A549 (cell line): ENCODE results near the gene AMDHD1. TPM values are rescaled to one million over a fixed set of nuclear protein-coding genes. Genes with fewer than 3 reads are reported as not detected.
"Not testable (repeated sequence)": the region's sequence is repeated elsewhere in the genome, so short reads cannot be mapped to it uniquely, and the experiment has no call there.

Experiments used
- ATAC-seq, 2 experiments: fragments of 200-7000 bp in 1 of 2; fragments of >200 bp in 1 of 2; cut with Nextera tagmentation in 1 of 2; cut with Tn5 transposase in 1 of 2; 3 replicates each; pipeline versions ENCODE4 v1.8.0 to v1.9.1; 2018 to 2020; ENCODE audit warnings: mild to moderate bottlenecking in 1 of 2, moderate library complexity in 1 of 2
- CTCF ChIA-PET: fragments of 300-600 bp; sonication (Branson Sonifier 250); formaldehyde crosslinking; extraction: SDS; loops from one replicate; lab custom pipeline; 2021; ENCODE audit warnings: antibody characterized with exemption, inconsistent platforms; lab: Yijun Ruan, JAX
- POLR2A ChIA-PET: fragments of 350-600 bp; formaldehyde crosslinking; extraction: SDS; loops from one replicate; lab custom pipeline; 2021; ENCODE audit warnings: antibody characterized with exemption, inconsistent platforms; lab: Yijun Ruan, JAX
- DNase-seq, 2 experiments: peaks; one replicate each; pipeline versions ENCODE4 v3.0.0 to v3.0.0-alpha.2; 2011 to 2016; ENCODE audit warnings: low read depth in 1 of 2, low spot score in 1 of 2
- FAIRE-seq: peaks from 2 replicates; lab custom pipeline; 2011; peaks lifted over from hg19 to GRCh38; lab: Jason Lieb, UNC
- H3K27ac ChIP-seq, 2 experiments: fragments of >200 bp; sonication (Bioruptor Twin); formaldehyde crosslinking; 3 replicates each; pipeline ENCODE4 v1.5.1; 2016 to 2017
- H3K4me1 ChIP-seq: fragments of >200 bp; sonication (Bioruptor Twin); formaldehyde crosslinking; 3 replicates; pipeline ENCODE4 v1.6.1; 2016
- H3K4me2 ChIP-seq: fragments of >200 bp; sonication (Bioruptor Twin); formaldehyde crosslinking; 3 replicates; pipeline ENCODE4 v1.6.1; 2016
- H3K4me3 ChIP-seq: fragments of >200 bp; sonication (Bioruptor Twin); formaldehyde crosslinking; 3 replicates; pipeline ENCODE4 v1.5.1; 2016
- H3K9me3 ChIP-seq: fragments of >200 bp; sonication (Bioruptor Twin); formaldehyde crosslinking; 3 replicates; pipeline ENCODE4 v1.6.1; 2016
- ATOH8 ChIP-seq: fragments of 250-450 bp; sonication (Bioruptor Pico); IDR thresholded peaks from 2 replicates; pipeline ENCODE4 v1.5.0; 2020; ENCODE audit warnings: low read depth, mild to moderate bottlenecking, moderate library complexity
- BHLHE40 ChIP-seq: IDR thresholded peaks from 2 replicates; pipeline ENCODE4 v1.6.1; 2012; ENCODE audit warnings: low read depth, low read length, inconsistent platforms
- CBX2 ChIP-seq: fragments of 200-600 bp; sonication (generic); IDR thresholded peaks from 2 replicates; pipeline ENCODE4 v1.6.1; 2016; ENCODE audit warnings: low read depth, mild to moderate bottlenecking, borderline replicate concordance
- CEBPB ChIP-seq, 2 experiments: fragments of >200 bp in 1 of 2; sonication (Bioruptor Twin) in 1 of 2; formaldehyde crosslinking in 1 of 2; IDR thresholded peaks; 2 replicates each; pipeline ENCODE4 v1.6.1; 2012 to 2016
- CHD2 ChIP-seq: fragments of 150-350 bp; IDR thresholded peaks from 2 replicates; pipeline ENCODE4 v1.6.1; 2014; ENCODE audit warnings: low read length; ENCODE audit not compliant: partially characterized antibody
- CHD4 ChIP-seq: fragments of 200-600 bp; sonication (generic); IDR thresholded peaks from 2 replicates; pipeline ENCODE4 v1.6.1; 2016; ENCODE audit warnings: antibody characterized with exemption, mild to moderate bottlenecking, borderline replicate concordance
- EHF ChIP-seq: fragments of 250-450 bp; sonication (Bioruptor Pico); IDR thresholded peaks from 2 replicates; pipeline ENCODE4 v1.5.0; 2020; ENCODE audit warnings: mild to moderate bottlenecking
- FOSB ChIP-seq: fragments of 250-450 bp; sonication (Bioruptor Pico); IDR thresholded peaks from 2 replicates; pipeline ENCODE4 v1.5.0; 2020; ENCODE audit warnings: mild to moderate bottlenecking, moderate library complexity
- GATA3 ChIP-seq: IDR thresholded peaks from 2 replicates; pipeline ENCODE4 v1.6.1; 2012; ENCODE audit warnings: borderline replicate concordance
- HEYL ChIP-seq: fragments of 250-450 bp; sonication (Bioruptor Pico); IDR thresholded peaks from 2 replicates; pipeline ENCODE4 v1.8.0; 2021; ENCODE audit warnings: mild to moderate bottlenecking, moderate library complexity
- HOXA7 ChIP-seq: fragments of 250-450 bp; sonication (Bioruptor Pico); IDR thresholded peaks from 2 replicates; pipeline ENCODE4 v1.5.0; 2020; ENCODE audit warnings: mild to moderate bottlenecking, moderate library complexity
- JUN ChIP-seq, 2 experiments: fragments of >200 bp; sonication (Bioruptor Twin); formaldehyde crosslinking; IDR thresholded peaks; 2 replicates in 1 of 2; 3 replicates in 1 of 2; pipeline ENCODE4 v1.6.1; 2016 to 2017
- JUNB ChIP-seq: fragments of >200 bp; sonication (Bioruptor Twin); formaldehyde crosslinking; IDR thresholded peaks from 2 replicates; pipeline ENCODE4 v1.6.1; 2016
- MAFK ChIP-seq: fragments of 450-650 bp; IDR thresholded peaks from 2 replicates; pipeline ENCODE4 v1.6.1; 2014; ENCODE audit not compliant: partially characterized antibody
- NPAS2 ChIP-seq: fragments of 250-450 bp; sonication (Bioruptor Pico); IDR thresholded peaks from 2 replicates; pipeline ENCODE4 v1.8.0; 2022; ENCODE audit warnings: mild to moderate bottlenecking, moderate library complexity, borderline replicate concordance
- PHF8 ChIP-seq: fragments of 200-600 bp; sonication (generic); IDR thresholded peaks from 2 replicates; pipeline ENCODE4 v1.6.1; 2016; ENCODE audit warnings: low read depth, mild to moderate bottlenecking, antibody characterized with exemption, moderate library complexity, borderline replicate concordance
- POLR2AphosphoS2 ChIP-seq: conservative IDR thresholded peaks from 2 replicates; pipeline ENCODE4 v1.6.1; 2012; ENCODE audit warnings: low read length, improper control_type of control experiment, inconsistent platforms
- RCOR1 ChIP-seq: fragments of 150-350 bp; IDR thresholded peaks from 2 replicates; pipeline ENCODE4 v1.6.1; 2014; ENCODE audit warnings: antibody characterized with exemption, low read length, low read depth
- RFX5 ChIP-seq: fragments of 450-650 bp; IDR thresholded peaks from 2 replicates; pipeline ENCODE4 v1.7.1; 2014; ENCODE audit warnings: antibody characterized with exemption, mild to moderate bottlenecking, moderate library complexity
- SMC3 ChIP-seq: fragments of >200 bp; sonication (Bioruptor Twin); formaldehyde crosslinking; IDR thresholded peaks from 3 replicates; pipeline ENCODE4 v1.6.1; 2018; ENCODE audit warnings: inconsistent platforms
- SREBF2 ChIP-seq: fragments of 450-650 bp; IDR thresholded peaks from 2 replicates; pipeline ENCODE4 v1.6.1; 2014; ENCODE audit warnings: mild to moderate bottlenecking, moderate library complexity
- ZFP36 ChIP-seq: fragments of 450-650 bp; IDR thresholded peaks from 2 replicates; pipeline ENCODE4 v1.6.1; 2014; ENCODE audit warnings: borderline replicate concordance; ENCODE audit not compliant: partially characterized antibody
- WGBS: methylation state at CpG from one replicate; pipeline ENCODE4 v1.1.6; 2017; ENCODE audit errors: missing lambda C conversion rate; 5-methylcytosine and 5-hydroxymethylcytosine counted together
- polyA plus RNA-seq, 4 experiments: library from polyadenylated mRNA; depleted of rRNA in 3 of 4; stranded (reverse); fragments of >200 nt; fragmentation: RNase III in 1 of 4; extraction: RNeasy Plus Mini Kit Qiagen cat#74134 plus additional on column Dnase treatment in 1 of 4; gene quantifications; 2 replicates in 3 of 4; 3 replicates in 1 of 4; pipeline ENCODE4 v1.2.3, GENCODE V29; 2011 to 2017
- TF ChIP-seq, protein P1 (sequence below): IDR thresholded peaks from 2 replicates; pipeline ENCODE4 v1.6.1; 2012

AMDHD1 gene
- polyA plus RNA-seq, 2 of the 4 experiments (the other 2 are of a cell fraction): 4.1 to 7.7 TPM

DNA sequence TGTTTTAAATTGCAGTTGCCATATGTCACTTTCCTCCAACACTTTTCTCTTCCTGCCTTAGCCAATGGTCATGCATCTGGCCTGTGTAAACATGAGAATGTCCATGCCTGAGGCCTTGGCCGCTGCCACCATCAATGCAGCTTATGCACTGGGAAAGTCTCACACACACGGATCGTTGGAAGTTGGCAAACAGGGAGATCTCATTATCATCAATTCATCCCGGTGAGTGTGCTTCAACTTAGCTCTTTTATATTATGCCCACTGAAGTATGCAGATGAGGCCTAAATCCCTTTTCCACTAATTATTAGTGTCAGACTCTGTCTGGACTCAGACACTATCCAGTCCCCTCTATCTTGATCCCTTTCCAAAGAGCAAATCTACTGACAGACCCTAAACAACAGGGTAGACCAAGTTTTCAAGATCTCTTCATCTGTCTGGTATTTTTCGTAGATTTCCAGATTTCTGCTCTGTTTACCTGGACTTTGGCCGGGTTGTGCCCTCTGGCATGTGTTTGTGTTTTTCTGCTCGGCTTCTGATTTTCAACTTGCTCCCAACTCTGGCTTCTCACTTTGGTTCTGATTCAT lies 23.2 kb downstream of the AMDHD1 start:
- TF ChIP-seq CEBPB (IDR thresholded peaks at IDR 0.05) (no peak), RCOR1 (no peak), BHLHE40 (no peak), CBX2 (no peak), JUNB (no peak), NPAS2 (CRISPR knock-in tag) (no peak)
- Histone ChIP-seq H3K4me3 (no peak overlapping the region), H3K4me1 (peaks cover 7% of the 10 kb centered on the region; the same call in 1 of the 3 replicates), H3K9me3 (no peaks in the 10 kb centered on the region), H3K27ac (no peak overlapping the region), H3K4me2 (no peak overlapping the region)
- ChIA-PET CTCF (interaction anchor here (1.5 to 2.3 kb wide), 2 partner anchors 23 to 48 kb away, joined by 6 to 7 read pairs; partner anchors contain the start of genes AMDHD1 and CCDC38), POLR2A (no interaction called here)
- WGBS: 55% methylated on average over 6 of the region's 7 CpGs
- no peak for DNase-seq
- no peak for FAIRE-seq
- ATAC-seq: no peak

- H3K27ac ChIP-seq: no peak overlapping the region
- H3K9me3 ChIP-seq: no peaks in the 10 kb centered on the region
- H3K4me2 ChIP-seq: no peak overlapping the region
- POLR2A ChIA-PET: no interaction called here
- TF ChIP-seq SREBF2 (no peak), MAFK (peak; percentile 67), HEYL (CRISPR knock-in tag) (no peak)
- H3K4me3 ChIP-seq: no peak overlapping the region
- H3K4me1 ChIP-seq: peaks cover 7% of the 10 kb centered on the region; the same call in 1 of the 3 replicates
- ATAC-seq: no peak
- CTCF ChIA-PET: interaction anchor here (1.1 to 2.3 kb wide), 2 partner anchors 17 to 49 kb away, joined by 3 to 7 read pairs; no protein-coding TSS in a partner anchor
- FAIRE-seq: no peak
- 90% methylated on average over 2 of the region's 2 CpGs for WGBS
- DNase-seq: no peak
These were observed 24.2 kb downstream of the AMDHD1 start for GRCh38 chr12:95967301-95967700.

DNA sequence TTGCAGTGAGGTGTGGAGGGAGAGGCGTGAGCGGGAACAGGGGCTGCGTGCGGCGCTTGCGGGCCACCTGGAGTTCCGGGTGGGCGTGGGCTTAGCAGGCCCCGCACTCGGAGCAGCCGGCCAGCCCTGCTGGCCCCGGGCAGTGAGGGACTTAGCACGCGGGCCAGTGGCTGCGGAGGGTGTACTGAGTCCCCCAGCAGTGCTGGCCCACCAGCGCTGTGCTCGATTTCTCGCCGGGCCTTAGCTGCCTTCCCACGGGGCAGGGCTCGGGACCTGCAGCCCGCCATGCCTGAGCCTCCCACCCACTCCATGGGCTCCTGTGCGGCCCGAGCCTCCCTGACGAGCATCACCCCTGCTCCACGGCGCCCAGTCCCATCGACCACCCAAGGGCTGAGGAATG lies 26.0 kb downstream of the AMDHD1 start:
- H3K27ac ChIP-seq, ATAC-seq: not testable (repeated sequence)

DNA sequence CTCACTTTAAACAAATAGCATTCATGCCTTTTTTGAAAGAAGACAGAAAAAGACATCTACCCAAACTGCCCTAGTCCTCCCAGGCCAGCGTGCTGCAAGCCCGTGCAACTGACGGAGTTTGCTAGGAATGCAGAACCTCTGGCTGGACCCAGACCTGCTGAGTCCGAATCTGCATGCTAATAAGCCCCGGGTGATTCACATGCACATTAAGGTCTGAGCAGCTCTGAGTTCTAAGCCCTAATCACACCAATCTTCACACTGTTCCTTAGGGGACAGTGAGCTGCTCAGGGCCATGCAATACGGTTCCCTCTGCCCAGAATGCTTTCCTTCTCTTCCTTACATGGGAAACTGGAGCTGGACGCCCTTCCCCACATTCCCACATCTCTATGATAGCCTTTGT lies 27.8 kb downstream of the AMDHD1 start:
- H3K4me3 ChIP-seq: no peak overlapping the region
- CTCF ChIA-PET: interaction anchor here (1.2 kb wide), 1 partner anchor 26 kb away, joined by 3 read pairs; no protein-coding TSS in a partner anchor
- H3K27ac ChIP-seq: no peak overlapping the region
- DNase-seq (no peak), FAIRE-seq (no peak)
- WGBS: 66% methylated on average over 7 of the region's 7 CpGs
- H3K9me3 ChIP-seq: no peaks in the 10 kb centered on the region
- no peak for TF ChIP-seq ATOH8 (CRISPR knock-in tag)
- no peak for TF ChIP-seq ZFP36
- TF ChIP-seq HOXA7 (CRISPR knock-in tag): no peak
- no peak for TF ChIP-seq CHD4
- TF ChIP-seq EHF (CRISPR knock-in tag): no peak
- no peak for TF ChIP-seq JUN (IDR thresholded peaks at IDR 0.05)
- TF ChIP-seq, protein P1, sequence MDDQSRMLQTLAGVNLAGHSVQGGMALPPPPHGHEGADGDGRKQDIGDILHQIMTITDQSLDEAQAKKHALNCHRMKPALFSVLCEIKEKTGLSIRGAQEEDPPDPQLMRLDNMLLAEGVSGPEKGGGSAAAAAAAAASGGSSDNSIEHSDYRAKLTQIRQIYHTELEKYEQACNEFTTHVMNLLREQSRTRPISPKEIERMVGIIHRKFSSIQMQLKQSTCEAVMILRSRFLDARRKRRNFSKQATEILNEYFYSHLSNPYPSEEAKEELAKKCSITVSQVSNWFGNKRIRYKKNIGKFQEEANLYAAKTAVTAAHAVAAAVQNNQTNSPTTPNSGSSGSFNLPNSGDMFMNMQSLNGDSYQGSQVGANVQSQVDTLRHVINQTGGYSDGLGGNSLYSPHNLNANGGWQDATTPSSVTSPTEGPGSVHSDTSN: no peak
- TF ChIP-seq SMC3: no peak
- no peak for TF ChIP-seq PHF8
- no peak for TF ChIP-seq CHD2
- TF ChIP-seq FOSB (CRISPR knock-in tag): no peak
- TF ChIP-seq GATA3: no peak
- no peak for TF ChIP-seq POLR2AphosphoS2
- no peak for TF ChIP-seq RFX5
- TF ChIP-seq, all 56 proteins: peak for 0
- POLR2A ChIA-PET: no interaction called here
- H3K4me2 ChIP-seq: no peak overlapping the region
- H3K4me1 ChIP-seq: peaks cover 7% of the 10 kb centered on the region; the same call in 1 of the 3 replicates
- ATAC-seq: no peak; a peak in 1 of 6 replicates

More for the DNA sequence above, 26.0 kb downstream of the AMDHD1 start:
- H3K4me2 ChIP-seq, H3K4me3 ChIP-seq, FAIRE-seq, H3K4me1 ChIP-seq, H3K9me3 ChIP-seq, POLR2A ChIA-PET, DNase-seq, CTCF ChIA-PET: not testable (repeated sequence)
- 94% methylated on average over 12 of the region's 28 CpGs for WGBS
